ENCODE results near the gene CUBN. TPM values are rescaled to one million over a fixed set of nuclear protein-coding genes. Genes with fewer than 3 reads are reported as not detected.

The CUBN gene
- total and polyA plus RNA-seq, 5 donors from 2014 or later, result 0.01 to 4.7 (median 0.15) TPM

DNA sequence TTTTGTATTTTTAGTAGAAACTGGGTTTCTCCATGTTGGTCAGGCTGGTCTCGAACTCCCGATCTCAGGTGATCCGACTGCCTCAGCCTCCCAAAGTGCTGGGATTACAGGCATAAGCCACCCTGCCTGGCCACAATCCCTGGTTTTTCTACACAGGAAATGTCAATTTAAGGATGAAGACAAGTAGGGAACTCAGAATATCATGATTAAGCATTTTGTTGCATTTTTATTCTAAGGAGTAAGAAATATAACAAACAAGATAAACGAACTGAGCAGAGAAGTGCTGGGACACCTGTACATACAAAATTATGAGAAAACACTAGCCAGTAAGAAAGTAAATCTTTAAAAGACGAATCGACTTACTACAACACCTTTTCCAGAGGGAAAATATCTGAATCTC, 69.3 kb downstream of the CUBN start:
- H3K36me3 Mint-ChIP-seq, result peaks cover 27% of the 10 kb centered on the region
- no peaks in the 10 kb centered on the region for H3K4me1 ChIP-seq (ENCODE audit: control insufficient read depth, insufficient read depth, low read length, poor library complexity, severe bottlenecking)
- no peaks in the 10 kb centered on the region for H3K27me3 ChIP-seq (ENCODE audit: control insufficient read depth, insufficient read depth, low read length)
- H3K27ac ChIP-seq (ENCODE audit: insufficient read depth, low read length, poor library complexity, severe bottlenecking), result no peak overlapping the region
- H3K9me3 ChIP-seq (ENCODE audit: control insufficient read depth in 2 of 2, low read length in 2 of 2), result no peaks in the 10 kb centered on the region
- ATAC-seq (ENCODE audit: low read depth in 2 of 2) (no peak), DNase-seq (no peak)
- H3K4me3 ChIP-seq (ENCODE audit: low read depth, low read length), result no peak overlapping the region
- H3K27ac Mint-ChIP-seq, result no peak overlapping the region
- H3K27me3 Mint-ChIP-seq, result no peaks in the 10 kb centered on the region
- no peaks in the 10 kb centered on the region for H3K9me3 Mint-ChIP-seq
- H3K36me3 ChIP-seq (ENCODE audit: control insufficient read depth, insufficient read depth, low read length), result no peaks in the 10 kb centered on the region
- peaks cover 0 to 7% (median 0%) of the 10 kb centered on the region in 4 donors for H3K4me1 Mint-ChIP-seq
- no peak overlapping the region for H3K4me3 Mint-ChIP-seq

DNA sequence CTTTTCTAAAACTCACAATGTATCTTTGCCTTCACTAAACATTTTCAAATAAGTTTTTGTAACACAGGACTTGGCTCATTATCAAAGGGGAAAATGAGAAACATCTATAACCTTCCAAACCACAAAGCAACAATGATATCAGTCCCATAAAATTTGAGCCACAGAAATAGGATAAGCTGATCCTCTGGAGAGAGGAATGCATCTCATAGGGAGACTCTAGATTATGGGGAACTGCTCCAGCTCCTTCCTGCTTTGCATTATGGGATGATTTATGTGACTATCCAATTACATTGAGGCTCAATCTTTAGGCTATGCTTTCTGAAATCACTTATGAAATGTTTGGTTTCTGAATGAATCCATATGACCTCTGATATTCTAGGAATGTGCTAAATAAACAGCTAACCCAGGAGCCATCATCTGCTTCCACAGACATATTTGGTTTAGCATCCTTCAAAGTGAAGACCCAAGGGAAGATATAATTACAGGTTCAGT, 70.4 kb downstream of the CUBN start:
- no peaks in the 10 kb centered on the region for H3K9me3 Mint-ChIP-seq
- H3K4me3 ChIP-seq (ENCODE audit: low read depth, low read length), result no peak overlapping the region
- no peak overlapping the region for H3K4me3 Mint-ChIP-seq
- H3K36me3 ChIP-seq (ENCODE audit: control insufficient read depth, insufficient read depth, low read length), result no peaks in the 10 kb centered on the region
- no peak overlapping the region for H3K27ac ChIP-seq (ENCODE audit: insufficient read depth, low read length, poor library complexity, severe bottlenecking)
- no peaks in the 10 kb centered on the region for H3K4me1 ChIP-seq (ENCODE audit: control insufficient read depth, insufficient read depth, low read length, poor library complexity, severe bottlenecking)
- H3K27ac Mint-ChIP-seq, result no peak overlapping the region
- peaks cover 0 to 7% (median 0%) of the 10 kb centered on the region in 4 donors for H3K4me1 Mint-ChIP-seq
- H3K27me3 Mint-ChIP-seq, result no peaks in the 10 kb centered on the region
- H3K36me3 Mint-ChIP-seq, result peaks cover 21% of the 10 kb centered on the region
- no peaks in the 10 kb centered on the region for H3K9me3 ChIP-seq (ENCODE audit: control insufficient read depth in 2 of 2, low read length in 2 of 2)
- ATAC-seq (ENCODE audit: low read depth in 2 of 2) (no peak), DNase-seq (no peak)
- H3K27me3 ChIP-seq (ENCODE audit: control insufficient read depth, insufficient read depth, low read length), result no peaks in the 10 kb centered on the region

DNA sequence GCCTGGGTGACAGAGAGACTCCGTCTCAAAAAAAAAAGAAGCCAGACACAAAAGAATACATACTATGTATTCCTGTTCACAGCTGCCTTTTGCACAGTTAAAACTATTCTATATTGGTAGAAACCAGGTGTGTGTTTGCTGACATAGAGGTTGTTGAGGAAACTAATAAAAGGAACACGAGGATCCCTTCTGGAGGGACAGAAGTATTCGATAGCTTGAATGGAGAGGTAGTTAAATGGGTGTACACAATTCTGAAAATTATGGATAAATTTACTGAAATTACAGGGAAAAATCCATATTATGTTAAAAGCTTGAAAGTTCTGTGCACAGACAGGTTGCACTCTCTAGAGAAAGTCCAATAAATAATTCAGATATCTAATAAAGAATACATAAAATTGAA, 71.5 kb downstream of the CUBN start:
- H3K36me3 Mint-ChIP-seq, result peaks cover 10% of the 10 kb centered on the region
- no peak overlapping the region for H3K27ac Mint-ChIP-seq
- Histone ChIP-seq H3K36me3 (ENCODE audit: control insufficient read depth, insufficient read depth, low read length) (no peaks in the 10 kb centered on the region), H3K4me3 (ENCODE audit: low read depth, low read length) (no peak overlapping the region), H3K9me3 (ENCODE audit: control insufficient read depth in 2 of 2, low read length in 2 of 2) (no peaks in the 10 kb centered on the region), H3K27ac (ENCODE audit: insufficient read depth, low read length, poor library complexity, severe bottlenecking) (no peak overlapping the region), H3K27me3 (ENCODE audit: control insufficient read depth, insufficient read depth, low read length) (no peaks in the 10 kb centered on the region), H3K4me1 (ENCODE audit: control insufficient read depth, insufficient read depth, low read length, poor library complexity, severe bottlenecking) (no peaks in the 10 kb centered on the region)
- no peaks in the 10 kb centered on the region for H3K27me3 Mint-ChIP-seq
- ATAC-seq (ENCODE audit: low read depth in 2 of 2) (no peak), DNase-seq (no peak)
- no peaks in the 10 kb centered on the region for H3K9me3 Mint-ChIP-seq
- peaks cover 0 to 3% (median 0%) of the 10 kb centered on the region in 4 donors for H3K4me1 Mint-ChIP-seq
- H3K4me3 Mint-ChIP-seq, result no peak overlapping the region

DNA sequence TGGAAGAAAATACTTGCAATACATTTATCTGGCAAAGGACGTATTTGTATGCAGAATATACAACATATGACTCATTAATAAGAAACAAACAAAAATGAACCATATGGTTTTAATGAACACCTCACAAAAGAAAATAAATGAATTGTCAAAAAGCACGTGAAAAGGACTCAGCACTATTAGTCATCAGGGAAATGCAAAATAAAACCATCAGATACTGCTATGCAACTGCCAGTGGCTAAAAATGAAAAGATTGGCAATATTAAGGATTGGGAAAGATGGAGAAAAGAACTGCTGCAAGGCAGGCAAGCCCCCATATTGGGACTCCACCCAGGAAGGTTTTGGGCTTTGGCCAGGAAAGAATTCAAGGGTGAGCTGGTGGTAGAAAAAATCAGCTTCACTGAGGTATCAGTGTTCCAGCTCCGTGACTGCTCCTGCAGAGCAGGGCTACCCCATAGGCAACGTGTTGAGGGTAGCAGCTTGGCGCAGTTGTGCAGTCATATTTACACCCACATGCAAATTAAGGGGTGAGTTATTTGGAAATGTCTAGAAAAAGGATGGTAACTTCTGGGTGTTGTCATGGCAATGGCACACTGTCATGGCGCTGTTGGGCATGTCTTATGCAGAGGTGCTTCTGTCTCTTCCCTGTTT, 72.7 kb downstream of the CUBN start:
- Histone ChIP-seq H3K4me1 (ENCODE audit: control insufficient read depth, insufficient read depth, low read length, poor library complexity, severe bottlenecking) (no peaks in the 10 kb centered on the region), H3K27ac (ENCODE audit: insufficient read depth, low read length, poor library complexity, severe bottlenecking) (no peak overlapping the region), H3K4me3 (ENCODE audit: low read depth, low read length) (no peak overlapping the region), H3K36me3 (ENCODE audit: control insufficient read depth, insufficient read depth, low read length) (no peaks in the 10 kb centered on the region), H3K27me3 (ENCODE audit: control insufficient read depth, insufficient read depth, low read length) (no peaks in the 10 kb centered on the region), H3K9me3 (ENCODE audit: control insufficient read depth in 2 of 2, low read length in 2 of 2) (no peaks in the 10 kb centered on the region)
- H3K27me3 Mint-ChIP-seq, result no peaks in the 10 kb centered on the region
- peaks cover 0 to under 1% (median 0%) of the 10 kb centered on the region in 7 donors for H3K9me3 Mint-ChIP-seq
- H3K4me1 Mint-ChIP-seq, result peaks cover 0 to 3% (median 0%) of the 10 kb centered on the region in 4 donors
- H3K36me3 Mint-ChIP-seq, result peaks cover 11% of the 10 kb centered on the region
- H3K27ac Mint-ChIP-seq, result no peak overlapping the region
- ATAC-seq (ENCODE audit: low read depth in 2 of 2) (no peak), DNase-seq (no peak)
- no peak overlapping the region for H3K4me3 Mint-ChIP-seq

DNA sequence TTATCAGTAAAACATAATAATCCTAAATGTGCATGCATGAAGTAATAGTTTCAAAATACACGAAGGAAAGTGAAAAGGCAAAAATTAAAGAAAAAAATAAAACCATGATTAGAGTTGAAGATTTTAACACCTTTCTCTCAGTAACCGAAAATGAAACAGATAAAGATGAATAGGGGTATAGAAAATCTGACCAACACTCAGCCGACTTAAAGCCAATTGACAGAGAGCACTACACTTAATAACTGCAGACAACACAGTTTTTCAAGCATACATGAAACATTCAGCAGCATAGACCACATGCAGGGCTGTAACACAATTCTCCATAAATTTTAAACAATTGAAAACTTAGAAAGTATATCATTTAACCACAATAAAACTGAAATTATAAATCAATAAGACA, 76.1 kb downstream of the CUBN start:
- Mint-ChIP-seq H3K4me3 (no peak overlapping the region), H3K27ac (no peak overlapping the region)

DNA sequence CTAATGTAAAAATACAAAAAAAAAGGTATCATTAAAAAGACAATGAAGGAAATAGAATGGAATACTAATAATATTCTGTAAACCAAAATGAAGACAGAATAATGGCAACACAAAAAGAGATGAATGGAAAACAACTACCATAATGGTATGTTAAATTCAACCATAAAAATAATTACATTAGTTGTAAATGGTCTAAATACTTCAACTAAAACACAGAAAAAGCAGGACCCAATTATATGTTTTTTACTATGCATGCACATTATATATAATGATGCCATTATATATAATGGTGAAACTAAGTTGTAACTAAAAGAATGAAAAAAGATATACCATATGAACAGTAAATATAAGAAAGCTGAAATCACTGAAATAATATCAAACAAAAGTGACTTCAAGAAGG, 76.5 kb downstream of the CUBN start:
- Histone ChIP-seq H3K27ac (ENCODE audit: insufficient read depth, low read length, poor library complexity, severe bottlenecking) (no peak overlapping the region), H3K36me3 (ENCODE audit: control insufficient read depth, insufficient read depth, low read length) (no peaks in the 10 kb centered on the region), H3K4me1 (ENCODE audit: control insufficient read depth, insufficient read depth, low read length, poor library complexity, severe bottlenecking) (no peaks in the 10 kb centered on the region), H3K4me3 (ENCODE audit: low read depth, low read length) (no peak overlapping the region), H3K27me3 (ENCODE audit: control insufficient read depth, insufficient read depth, low read length) (no peaks in the 10 kb centered on the region), H3K9me3 (ENCODE audit: control insufficient read depth in 2 of 2, low read length in 2 of 2) (no peaks in the 10 kb centered on the region)
- no peak overlapping the region for H3K4me3 Mint-ChIP-seq
- H3K9me3 Mint-ChIP-seq, result peaks cover 0 to 3% (median 0%) of the 10 kb centered on the region in 7 donors
- no peak for ATAC-seq (ENCODE audit: low read depth in 2 of 2)
- no peaks in the 10 kb centered on the region for H3K27me3 Mint-ChIP-seq
- no peak for DNase-seq
- no peak overlapping the region for H3K27ac Mint-ChIP-seq
- peaks cover 0 to 3% (median 0%) of the 10 kb centered on the region in 4 donors for H3K4me1 Mint-ChIP-seq
- H3K36me3 Mint-ChIP-seq, result peaks cover 33% of the 10 kb centered on the region

More for the DNA sequence above, 76.1 kb downstream of the CUBN start:
- ATAC-seq (ENCODE audit: low read depth in 2 of 2) (no peak), DNase-seq (no peak)
- Histone ChIP-seq H3K27me3 (ENCODE audit: control insufficient read depth, insufficient read depth, low read length) (no peaks in the 10 kb centered on the region), H3K27ac (ENCODE audit: insufficient read depth, low read length, poor library complexity, severe bottlenecking) (no peak overlapping the region), H3K4me3 (ENCODE audit: low read depth, low read length) (no peak overlapping the region), H3K4me1 (ENCODE audit: control insufficient read depth, insufficient read depth, low read length, poor library complexity, severe bottlenecking) (no peaks in the 10 kb centered on the region), H3K9me3 (ENCODE audit: control insufficient read depth in 2 of 2, low read length in 2 of 2) (no peaks in the 10 kb centered on the region), H3K36me3 (ENCODE audit: control insufficient read depth, insufficient read depth, low read length) (no peaks in the 10 kb centered on the region)
- no peaks in the 10 kb centered on the region for H3K27me3 Mint-ChIP-seq
- peaks cover 0 to 3% (median 0%) of the 10 kb centered on the region in 4 donors for H3K4me1 Mint-ChIP-seq
- H3K36me3 Mint-ChIP-seq, result peaks cover 33% of the 10 kb centered on the region
- H3K9me3 Mint-ChIP-seq, result peaks cover 0 to 3% (median 0%) of the 10 kb centered on the region in 7 donors

DNA sequence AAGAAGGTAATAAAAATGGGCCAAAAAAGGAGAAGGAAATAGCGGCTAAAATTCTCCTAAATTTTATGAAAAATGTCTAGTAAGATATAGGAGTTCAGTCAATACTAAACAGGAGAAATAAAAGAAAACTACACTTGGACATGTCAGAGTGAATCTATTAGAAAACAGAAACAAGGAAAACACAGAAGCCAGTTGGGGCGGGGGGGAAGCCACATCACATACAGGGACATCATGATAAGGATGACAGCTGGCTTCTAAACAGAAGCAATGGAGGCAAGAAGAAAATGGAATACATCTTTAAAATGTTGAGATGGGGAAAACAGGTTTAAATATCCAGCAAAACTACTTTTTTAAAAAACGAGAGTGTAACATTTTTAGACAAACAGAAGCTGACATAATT, 77.8 kb downstream of the CUBN start:
- peaks cover 25% of the 10 kb centered on the region for H3K36me3 Mint-ChIP-seq

DNA sequence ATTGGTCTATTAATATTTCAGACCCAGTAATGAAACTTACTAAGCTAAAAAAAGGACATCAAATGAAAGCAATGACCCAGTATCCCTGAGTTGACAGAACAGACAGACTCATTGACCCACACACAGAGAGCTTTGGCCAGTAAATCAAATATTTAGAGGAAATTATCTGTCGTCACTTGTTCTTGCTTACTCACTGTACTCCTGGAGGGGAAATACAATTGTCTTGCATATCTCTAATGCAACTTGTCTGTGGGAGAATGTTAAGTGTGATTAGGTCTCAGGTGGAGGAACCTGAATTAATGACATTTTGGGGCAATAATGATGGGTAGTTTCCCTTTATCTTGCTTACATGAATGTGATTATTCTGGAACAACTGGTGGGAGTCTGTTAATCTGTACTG, 80.4 kb downstream of the CUBN start:
- no peaks in the 10 kb centered on the region for H3K4me1 Mint-ChIP-seq
- DNase-seq (no peak), ATAC-seq (ENCODE audit: low read depth in 2 of 2) (no peak)
- Histone ChIP-seq H3K4me1 (ENCODE audit: control insufficient read depth, insufficient read depth, low read length, poor library complexity, severe bottlenecking) (no peaks in the 10 kb centered on the region), H3K36me3 (ENCODE audit: control insufficient read depth, insufficient read depth, low read length) (no peaks in the 10 kb centered on the region), H3K9me3 (ENCODE audit: control insufficient read depth in 2 of 2, low read length in 2 of 2) (no peaks in the 10 kb centered on the region), H3K27ac (ENCODE audit: insufficient read depth, low read length, poor library complexity, severe bottlenecking) (no peak overlapping the region), H3K27me3 (ENCODE audit: control insufficient read depth, insufficient read depth, low read length) (no peaks in the 10 kb centered on the region), H3K4me3 (ENCODE audit: low read depth, low read length) (no peak overlapping the region)
- H3K4me3 Mint-ChIP-seq, result no peak overlapping the region
- H3K27me3 Mint-ChIP-seq, result no peaks in the 10 kb centered on the region
- no peak overlapping the region for H3K27ac Mint-ChIP-seq
- peaks cover 23% of the 10 kb centered on the region for H3K36me3 Mint-ChIP-seq
- H3K9me3 Mint-ChIP-seq, result peaks cover 0 to 3% (median 0%) of the 10 kb centered on the region in 7 donors

More for the DNA sequence above, 77.8 kb downstream of the CUBN start:
- Mint-ChIP-seq H3K27ac (no peak overlapping the region), H3K4me1 (peaks cover 0 to 2% (median 0%) of the 10 kb centered on the region in 4 donors), H3K9me3 (peaks cover 0 to 3% (median 0%) of the 10 kb centered on the region in 7 donors), H3K4me3 (no peak overlapping the region), H3K27me3 (no peaks in the 10 kb centered on the region)
- no peaks in the 10 kb centered on the region for H3K36me3 ChIP-seq (ENCODE audit: control insufficient read depth, insufficient read depth, low read length)
- no peaks in the 10 kb centered on the region for H3K9me3 ChIP-seq (ENCODE audit: control insufficient read depth in 2 of 2, low read length in 2 of 2)
- no peaks in the 10 kb centered on the region for H3K27me3 ChIP-seq (ENCODE audit: control insufficient read depth, insufficient read depth, low read length)
- ATAC-seq (ENCODE audit: low read depth in 2 of 2) (no peak), DNase-seq (no peak)
- no peaks in the 10 kb centered on the region for H3K4me1 ChIP-seq (ENCODE audit: control insufficient read depth, insufficient read depth, low read length, poor library complexity, severe bottlenecking)
- H3K27ac ChIP-seq (ENCODE audit: insufficient read depth, low read length, poor library complexity, severe bottlenecking), result no peak overlapping the region
- H3K4me3 ChIP-seq (ENCODE audit: low read depth, low read length), result no peak overlapping the region
